Sigmoid colon (tissue), 7 donors: Measurements from ENCODE around the gene SLC25A27. TPM values are rescaled to one million over a fixed set of nuclear protein-coding genes. Genes with fewer than 3 reads are reported as not detected.

Source experiments
- DNase-seq: peaks from one replicate; pipeline ENCODE4 v3.0.0-alpha.2; 2019
- H3K27ac ChIP-seq, 4 donors: fragments of 200-600 bp; sonication (generic); one replicate each; pipeline ENCODE4 v1.5.1; 2016 to 2019; ENCODE audit warnings: mild to moderate bottlenecking in 1 of 4
- H3K27me3 ChIP-seq, 3 donors: fragments of 200-600 bp; sonication (generic); one replicate each; pipeline ENCODE4 v1.5.1; 2019; ENCODE audit warnings: mild to moderate bottlenecking in 1 of 3
- H3K36me3 ChIP-seq, 4 donors: fragments of 200-600 bp; sonication (generic); one replicate each; pipeline ENCODE4 v1.5.1; 2016 to 2019
- H3K4me1 ChIP-seq, 4 donors: fragments of 200-600 bp; sonication (generic); one replicate each; pipeline ENCODE4 v1.5.1; 2017 to 2019
- H3K4me3 ChIP-seq, 4 donors: fragments of 200-600 bp; sonication (generic); one replicate each; pipeline ENCODE4 v1.5.1; 2017 to 2019; ENCODE audit warnings: mild to moderate bottlenecking in 2 of 4, moderate library complexity in 1 of 4
- H3K9me3 ChIP-seq, 4 donors: fragments of 200-600 bp in 3 of 4; sonication (generic) in 3 of 4; one replicate each; pipeline versions ENCODE4 v1.5.1 to v1.6.1; 2013 to 2019
- EP300 ChIP-seq, 4 donors: sonication (generic); formaldehyde crosslinking; IDR thresholded peaks; one replicate each; pipeline ENCODE4 v1.6.1; 2017; ENCODE audit warnings: antibody characterized with exemption in 4 of 4
- POLR2A ChIP-seq, 2 donors: fragments of 450-650 bp; IDR thresholded peaks; one replicate each; pipeline ENCODE4 v1.6.1; 2016; ENCODE audit warnings: antibody characterized with exemption in 2 of 2, mild to moderate bottlenecking in 2 of 2, moderate library complexity in 2 of 2
- POLR2AphosphoS5 ChIP-seq, 4 donors: sonication (generic); formaldehyde crosslinking; IDR thresholded peaks; one replicate each; pipeline ENCODE4 v1.6.1; 2017; ENCODE audit warnings: antibody characterized with exemption in 4 of 4
- WGBS, 2 donors: extraction: QIAGEN DNeasy Blood & Tissue Kit; methylation state at CpG; one replicate each; pipeline ENCODE4 v1.1.7; 2013; 5-methylcytosine and 5-hydroxymethylcytosine counted together
- intact Hi-C: fragments of 100-400 bp; cut with DNase I; formaldehyde crosslinking; loops from one replicate; pipeline ENCODE4 v1.15.1; 2023
- polyA plus RNA-seq, 3 donors: library from polyadenylated mRNA; stranded (reverse); fragments of 200-250 nt; gene quantifications; one replicate each; pipeline ENCODE4 v1.2.3, GENCODE V29; 2013
- total RNA-seq, 4 donors: library from RNA; depleted of rRNA; stranded (reverse); fragments of >200 nt; gene quantifications; one replicate each; pipeline ENCODE4 v1.1.0, GENCODE V29; 2016
- TF ChIP-seq, protein P1 (sequence below), 4 experiments: fragments of 450-650 bp in 3 of 4; fragments of 200-600 bp in 1 of 4; IDR thresholded peaks; one replicate each; pipeline ENCODE4 v1.5.1; 2016 to 2019; ENCODE audit warnings: antibody characterized with exemption in 4 of 4, mild to moderate bottlenecking in 3 of 4, moderate library complexity in 2 of 4
- donor health status: healthy with polysubstance abuse.
- donor health status: Bipolar disorder and iron deficiency.
- donor health status: healthy.

The SLC25A27 gene
- total and polyA plus RNA-seq, 7 donors, result 4.2 to 54.6 (median 30.8) TPM; not detected in 1

DNA sequence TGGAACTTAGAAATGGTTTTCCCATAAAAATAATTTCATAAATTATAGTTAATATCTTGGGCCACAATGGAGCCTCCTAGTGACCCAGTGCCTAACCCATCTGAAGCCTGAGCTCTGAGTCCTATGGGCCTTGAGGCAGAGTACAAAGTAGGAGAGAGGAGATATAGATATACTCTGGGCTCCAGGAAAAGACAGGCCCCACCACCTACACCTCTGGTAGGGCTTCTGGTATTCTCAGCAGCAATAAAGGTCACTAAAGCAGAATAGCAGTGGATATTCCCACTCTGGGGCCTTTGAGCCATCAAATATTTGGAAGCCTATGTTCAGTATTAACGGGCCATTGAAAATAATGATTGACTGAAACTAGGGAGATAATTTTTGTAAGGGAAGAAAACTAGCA, 24.3 kb upstream of the SLC25A27 start:
- DNase-seq, result no peak
- no peak overlapping the region for H3K4me3 ChIP-seq
- H3K27me3 ChIP-seq, result no peaks in the 10 kb centered on the region
- no peaks in the 10 kb centered on the region for H3K4me1 ChIP-seq
- intact Hi-C loops, result loop anchor here (10.0 kb wide), 2 partner anchors 404 to 534 kb away; no protein-coding TSS in a partner anchor
- no peak for TF ChIP-seq POLR2AphosphoS5 (IDR thresholded peaks at IDR 0.05)
- no peak for TF ChIP-seq EP300 (IDR thresholded peaks at IDR 0.05)
- TF ChIP-seq, protein P1, sequence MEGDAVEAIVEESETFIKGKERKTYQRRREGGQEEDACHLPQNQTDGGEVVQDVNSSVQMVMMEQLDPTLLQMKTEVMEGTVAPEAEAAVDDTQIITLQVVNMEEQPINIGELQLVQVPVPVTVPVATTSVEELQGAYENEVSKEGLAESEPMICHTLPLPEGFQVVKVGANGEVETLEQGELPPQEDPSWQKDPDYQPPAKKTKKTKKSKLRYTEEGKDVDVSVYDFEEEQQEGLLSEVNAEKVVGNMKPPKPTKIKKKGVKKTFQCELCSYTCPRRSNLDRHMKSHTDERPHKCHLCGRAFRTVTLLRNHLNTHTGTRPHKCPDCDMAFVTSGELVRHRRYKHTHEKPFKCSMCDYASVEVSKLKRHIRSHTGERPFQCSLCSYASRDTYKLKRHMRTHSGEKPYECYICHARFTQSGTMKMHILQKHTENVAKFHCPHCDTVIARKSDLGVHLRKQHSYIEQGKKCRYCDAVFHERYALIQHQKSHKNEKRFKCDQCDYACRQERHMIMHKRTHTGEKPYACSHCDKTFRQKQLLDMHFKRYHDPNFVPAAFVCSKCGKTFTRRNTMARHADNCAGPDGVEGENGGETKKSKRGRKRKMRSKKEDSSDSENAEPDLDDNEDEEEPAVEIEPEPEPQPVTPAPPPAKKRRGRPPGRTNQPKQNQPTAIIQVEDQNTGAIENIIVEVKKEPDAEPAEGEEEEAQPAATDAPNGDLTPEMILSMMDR (IDR thresholded peaks at IDR 0.05), result no peak
- TF ChIP-seq POLR2A (IDR thresholded peaks at IDR 0.05), result no peak
- H3K27ac ChIP-seq, result no peak overlapping the region
- no peaks in the 10 kb centered on the region for H3K9me3 ChIP-seq
- no peaks in the 10 kb centered on the region for H3K36me3 ChIP-seq
- 91 to 97% methylated on average over 1 of the region's 1 CpG for WGBS, 2 donors

DNA sequence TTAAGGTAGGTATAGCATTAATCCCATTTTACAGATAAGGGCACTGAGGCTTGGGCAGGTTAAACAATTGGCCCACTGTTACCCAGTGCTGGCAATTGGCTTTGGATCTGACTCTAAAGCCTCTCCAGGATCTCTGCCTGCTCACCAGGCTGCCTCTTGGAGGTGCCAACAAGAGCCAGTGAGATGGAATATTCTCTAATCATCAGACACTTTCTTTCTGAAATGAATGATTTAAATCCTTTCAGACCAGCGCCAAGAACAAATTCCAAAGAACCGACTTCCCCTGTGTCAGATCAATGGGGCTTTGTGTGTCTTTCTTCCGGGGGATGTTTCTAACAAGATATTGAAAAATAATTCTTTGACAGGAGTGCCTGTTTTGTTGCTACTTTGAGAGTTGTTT, 23.8 kb upstream of the SLC25A27 start:
- TF ChIP-seq POLR2AphosphoS5 (IDR thresholded peaks at IDR 0.05) (no peak), EP300 (IDR thresholded peaks at IDR 0.05) (no peak), POLR2A (IDR thresholded peaks at IDR 0.05) (no peak)
- TF ChIP-seq, protein P1 (IDR thresholded peaks at IDR 0.05), result no peak
- Histone ChIP-seq H3K27me3 (no peaks in the 10 kb centered on the region), H3K4me3 (no peak overlapping the region), H3K4me1 (no peaks in the 10 kb centered on the region), H3K36me3 (no peaks in the 10 kb centered on the region), H3K27ac (no peak overlapping the region), H3K9me3 (no peaks in the 10 kb centered on the region)
- intact Hi-C loops, result loop anchor here (10.0 kb wide), 2 partner anchors 404 to 534 kb away; no protein-coding TSS in a partner anchor
- WGBS, 2 donors, result 90 to 91% methylated on average over 3 of the region's 3 CpGs
- no peak for DNase-seq

DNA sequence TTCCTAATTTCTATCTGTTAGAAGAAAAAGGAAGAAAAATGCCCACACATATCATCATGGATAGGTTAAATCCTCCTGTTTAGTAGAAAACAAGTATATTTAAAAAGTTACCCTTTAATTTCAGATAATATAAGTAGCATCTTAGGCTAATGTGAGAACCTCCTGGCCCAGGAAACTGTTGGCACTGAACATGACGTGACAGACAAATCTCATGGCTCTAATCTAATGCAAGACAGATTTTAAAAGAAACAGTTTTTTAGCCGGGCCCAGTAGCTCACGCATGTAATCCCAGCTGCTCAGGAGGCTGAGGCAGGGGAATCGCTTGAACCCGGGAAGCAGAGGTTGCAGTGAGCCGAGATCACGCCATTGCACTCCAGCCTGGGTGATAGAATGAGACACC, 23.1 kb upstream of the SLC25A27 start:
- intact Hi-C loops, result loop anchor here (10.0 kb wide), 2 partner anchors 405 to 535 kb away; no protein-coding TSS in a partner anchor
- no peak for DNase-seq
- Histone ChIP-seq H3K4me3 (no peak overlapping the region), H3K36me3 (no peaks in the 10 kb centered on the region), H3K4me1 (no peaks in the 10 kb centered on the region), H3K27me3 (no peaks in the 10 kb centered on the region), H3K27ac (no peak overlapping the region), H3K9me3 (no peaks in the 10 kb centered on the region)
- TF ChIP-seq POLR2A (IDR thresholded peaks at IDR 0.05) (no peak), POLR2AphosphoS5 (IDR thresholded peaks at IDR 0.05) (no peak), EP300 (IDR thresholded peaks at IDR 0.05) (no peak)
- TF ChIP-seq, protein P1 (IDR thresholded peaks at IDR 0.05), result no peak
- WGBS, 2 donors, result 94 to 96% methylated on average over 7 of the region's 7 CpGs

DNA sequence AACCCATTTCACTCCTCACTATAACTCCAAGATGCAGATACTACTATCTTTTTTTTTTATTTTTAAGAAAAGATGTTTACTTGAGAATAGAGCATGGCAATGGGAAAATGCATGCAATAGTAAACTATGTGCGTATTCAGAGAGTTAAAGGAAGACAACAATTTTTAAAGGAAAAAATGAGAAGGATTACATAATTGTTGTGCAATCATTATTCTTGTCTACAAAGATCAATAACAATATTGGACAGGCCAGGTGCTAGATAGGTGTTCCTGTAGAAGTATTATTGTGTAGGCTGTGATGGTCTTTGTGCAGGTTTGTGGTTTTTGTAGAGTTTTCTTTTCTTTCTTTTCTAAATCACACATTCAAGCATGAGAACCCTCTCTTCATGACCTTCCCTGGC, 20.7 kb upstream of the SLC25A27 start:
- no peak overlapping the region for H3K27ac ChIP-seq
- H3K27me3 ChIP-seq, result no peaks in the 10 kb centered on the region
- no peaks in the 10 kb centered on the region for H3K9me3 ChIP-seq
- 97 to 99% methylated on average over 1 of the region's 1 CpG for WGBS, 2 donors
- H3K4me3 ChIP-seq, result no peak overlapping the region
- no peaks in the 10 kb centered on the region for H3K36me3 ChIP-seq
- no peak for DNase-seq
- TF ChIP-seq, protein P1 (IDR thresholded peaks at IDR 0.05), result no peak
- intact Hi-C loops, result no loop called here
- H3K4me1 ChIP-seq, result no peaks in the 10 kb centered on the region

DNA sequence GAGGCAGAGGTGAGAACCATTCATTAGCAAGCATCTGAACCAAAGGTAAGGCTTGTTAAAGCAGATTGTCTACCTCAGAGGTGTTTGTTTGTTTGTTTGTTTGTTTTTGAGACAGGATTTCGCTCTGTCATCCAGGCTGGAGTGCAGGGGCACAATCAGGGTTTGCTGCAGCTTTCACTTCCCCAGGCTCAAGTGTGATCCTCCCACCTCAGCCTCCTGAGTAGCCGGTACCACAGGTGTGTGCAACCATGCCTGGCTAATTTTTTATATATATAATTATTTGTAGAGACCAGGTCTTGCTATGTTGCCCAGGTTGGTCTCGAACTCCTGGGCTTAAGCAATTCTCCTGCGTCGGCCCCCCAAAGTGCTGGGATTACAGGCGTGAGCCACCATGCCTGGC, 17.3 kb upstream of the SLC25A27 start:
- no peaks in the 10 kb centered on the region for H3K27me3 ChIP-seq
- WGBS, 2 donors, result 91 to 93% methylated on average over 6 of the region's 6 CpGs
- TF ChIP-seq EP300 (IDR thresholded peaks at IDR 0.05), result no peak
- intact Hi-C loops, result no loop called here
- no peaks in the 10 kb centered on the region for H3K9me3 ChIP-seq
- no peak overlapping the region for H3K4me3 ChIP-seq
- no peak overlapping the region for H3K27ac ChIP-seq
- no peaks in the 10 kb centered on the region for H3K4me1 ChIP-seq
- H3K36me3 ChIP-seq, result no peaks in the 10 kb centered on the region
- no peak for DNase-seq
